Measurements from ENCODE around the gene IL23R.

The IL23R gene

DNA sequence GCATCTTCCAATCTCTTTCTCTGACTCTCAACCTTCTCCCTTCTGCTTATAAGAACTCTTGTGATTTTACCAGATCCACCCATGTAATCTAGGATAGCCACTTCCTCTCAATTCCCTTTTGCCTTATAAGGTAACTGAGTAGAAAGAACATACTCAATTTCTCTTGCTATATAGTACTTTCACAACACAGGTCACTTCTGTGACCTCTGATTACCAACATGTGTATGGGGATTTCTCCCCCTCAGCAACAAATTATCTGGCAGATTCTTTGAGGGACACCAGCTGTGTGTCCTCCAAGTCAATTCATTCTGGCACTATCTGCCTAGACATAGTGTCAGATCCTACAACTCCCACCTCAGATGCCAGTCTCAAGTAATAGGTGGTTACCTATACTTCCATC is 62.5 kb downstream of the IL23R start:
- Histone ChIP-seq H3K4me2 (ENCODE audit: low read length) (no peak overlapping the region), H3K27ac (ENCODE audit: low read length) (no peak overlapping the region), H3K9ac (ENCODE audit: low read length) (no peak overlapping the region), H3K36me3 (replicated peaks; ENCODE audit: low read depth, low read length) (no peaks in the 10 kb centered on the region), H3K4me1 (ENCODE audit: low read length) (no peaks in the 10 kb centered on the region), H3K4me3 (ENCODE audit: low read length) (no peak overlapping the region), H3K79me2 (ENCODE audit: low read length) (no peaks in the 10 kb centered on the region), H3K9me3 (ENCODE audit: insufficient read depth, low read length) (no peaks in the 10 kb centered on the region), H3K27me3 (ENCODE audit: low read depth, low read length) (no peaks in the 10 kb centered on the region), H4K20me1 (ENCODE audit: insufficient read depth, low read length) (no peaks in the 10 kb centered on the region), H2AFZ (ENCODE audit: low read depth, low read length) (no peak overlapping the region)
- TF ChIP-seq EZH2phosphoT487 (IDR thresholded peaks at IDR 0.05; ENCODE audit: low read depth), result no peak
- TF ChIP-seq, protein P1, sequence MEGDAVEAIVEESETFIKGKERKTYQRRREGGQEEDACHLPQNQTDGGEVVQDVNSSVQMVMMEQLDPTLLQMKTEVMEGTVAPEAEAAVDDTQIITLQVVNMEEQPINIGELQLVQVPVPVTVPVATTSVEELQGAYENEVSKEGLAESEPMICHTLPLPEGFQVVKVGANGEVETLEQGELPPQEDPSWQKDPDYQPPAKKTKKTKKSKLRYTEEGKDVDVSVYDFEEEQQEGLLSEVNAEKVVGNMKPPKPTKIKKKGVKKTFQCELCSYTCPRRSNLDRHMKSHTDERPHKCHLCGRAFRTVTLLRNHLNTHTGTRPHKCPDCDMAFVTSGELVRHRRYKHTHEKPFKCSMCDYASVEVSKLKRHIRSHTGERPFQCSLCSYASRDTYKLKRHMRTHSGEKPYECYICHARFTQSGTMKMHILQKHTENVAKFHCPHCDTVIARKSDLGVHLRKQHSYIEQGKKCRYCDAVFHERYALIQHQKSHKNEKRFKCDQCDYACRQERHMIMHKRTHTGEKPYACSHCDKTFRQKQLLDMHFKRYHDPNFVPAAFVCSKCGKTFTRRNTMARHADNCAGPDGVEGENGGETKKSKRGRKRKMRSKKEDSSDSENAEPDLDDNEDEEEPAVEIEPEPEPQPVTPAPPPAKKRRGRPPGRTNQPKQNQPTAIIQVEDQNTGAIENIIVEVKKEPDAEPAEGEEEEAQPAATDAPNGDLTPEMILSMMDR (IDR thresholded peaks at IDR 0.05; ENCODE audit: low read depth, low read length), result no peak

DNA sequence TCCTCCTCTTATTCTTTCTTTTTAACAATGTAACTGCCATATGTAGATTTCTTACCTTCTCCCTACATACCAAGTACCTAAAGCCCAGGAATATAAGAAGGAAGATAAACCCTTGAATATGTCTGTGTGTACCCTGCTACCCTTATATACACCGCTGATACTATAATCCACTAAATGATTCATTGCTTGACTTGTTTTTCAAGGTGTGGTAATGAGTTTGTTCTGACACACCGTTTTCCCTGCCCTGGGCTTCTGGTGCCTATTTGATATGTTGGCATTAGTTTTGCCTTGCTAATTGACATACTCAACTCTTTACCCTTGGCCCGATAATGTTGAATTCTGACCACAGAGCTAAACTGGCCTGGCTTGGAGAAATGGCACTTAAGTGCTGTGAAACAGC is 64.3 kb downstream of the IL23R start:
- 0 out of 2 replicates have a peak, but pooled peaks cover under 1% of the 10 kb centered on the region for H3K27me3 ChIP-seq (ENCODE audit: low read depth, low read length)
- no peaks in the 10 kb centered on the region for H3K9me3 ChIP-seq (ENCODE audit: insufficient read depth, low read length)
- TF ChIP-seq EZH2phosphoT487 (IDR thresholded peaks at IDR 0.05; ENCODE audit: low read depth), result no peak
- TF ChIP-seq, protein P1 (IDR thresholded peaks at IDR 0.05; ENCODE audit: low read depth, low read length), result no peak

DNA sequence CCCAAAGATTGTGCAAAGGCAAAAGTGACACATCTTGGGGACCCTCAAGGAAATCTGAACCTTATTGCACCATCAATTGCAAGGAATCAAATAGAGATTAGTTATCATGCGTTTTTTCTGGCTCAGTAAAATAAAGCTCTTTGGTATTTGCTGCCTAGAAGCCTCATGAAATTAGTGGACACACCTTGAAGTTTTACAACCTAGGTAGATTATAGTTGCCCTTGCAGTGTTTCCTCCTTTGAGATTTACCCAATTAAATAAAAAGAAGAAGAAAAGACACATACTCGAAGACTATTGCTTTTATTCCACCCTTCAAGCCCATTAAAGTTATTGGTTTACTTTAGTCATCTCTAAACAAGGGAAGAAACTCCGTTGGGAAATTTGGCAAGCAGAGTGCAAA is 70.0 kb downstream of the IL23R start:
- 0 out of 2 replicates have a peak, but pooled peaks cover 7% of the 10 kb centered on the region for H3K27me3 ChIP-seq (ENCODE audit: low read depth, low read length)
- no peaks in the 10 kb centered on the region for H3K9me3 ChIP-seq (ENCODE audit: insufficient read depth, low read length)
- no peak overlapping the region for H2AFZ ChIP-seq (ENCODE audit: low read depth, low read length)
- H3K4me2 ChIP-seq (ENCODE audit: low read length), result no peak overlapping the region
- H3K4me3 ChIP-seq (ENCODE audit: low read length), result no peak overlapping the region
- H3K9ac ChIP-seq (ENCODE audit: low read length), result no peak overlapping the region
- no peaks in the 10 kb centered on the region for H3K4me1 ChIP-seq (ENCODE audit: low read length)
- no peaks in the 10 kb centered on the region for H4K20me1 ChIP-seq (ENCODE audit: insufficient read depth, low read length)
- H3K79me2 ChIP-seq (ENCODE audit: low read length), result no peaks in the 10 kb centered on the region
- H3K36me3 ChIP-seq (replicated peaks; ENCODE audit: low read depth, low read length), result no peaks in the 10 kb centered on the region
- no peak overlapping the region for H3K27ac ChIP-seq (ENCODE audit: low read length)
- TF ChIP-seq, protein P1 (IDR thresholded peaks at IDR 0.05; ENCODE audit: low read depth, low read length), result no peak
- TF ChIP-seq EZH2phosphoT487 (IDR thresholded peaks at IDR 0.05; ENCODE audit: low read depth), result no peak

More for the DNA sequence above, 64.3 kb downstream of the IL23R start:
- no peak overlapping the region for H3K9ac ChIP-seq (ENCODE audit: low read length)
- H3K4me1 ChIP-seq (ENCODE audit: low read length), result no peaks in the 10 kb centered on the region
- H3K4me2 ChIP-seq (ENCODE audit: low read length), result no peak overlapping the region
- no peaks in the 10 kb centered on the region for H3K36me3 ChIP-seq (replicated peaks; ENCODE audit: low read depth, low read length)
- no peak overlapping the region for H3K4me3 ChIP-seq (ENCODE audit: low read length)
- no peak overlapping the region for H2AFZ ChIP-seq (ENCODE audit: low read depth, low read length)
- no peak overlapping the region for H3K27ac ChIP-seq (ENCODE audit: low read length)
- H3K79me2 ChIP-seq (ENCODE audit: low read length), result no peaks in the 10 kb centered on the region
- no peaks in the 10 kb centered on the region for H4K20me1 ChIP-seq (ENCODE audit: insufficient read depth, low read length)

DNA sequence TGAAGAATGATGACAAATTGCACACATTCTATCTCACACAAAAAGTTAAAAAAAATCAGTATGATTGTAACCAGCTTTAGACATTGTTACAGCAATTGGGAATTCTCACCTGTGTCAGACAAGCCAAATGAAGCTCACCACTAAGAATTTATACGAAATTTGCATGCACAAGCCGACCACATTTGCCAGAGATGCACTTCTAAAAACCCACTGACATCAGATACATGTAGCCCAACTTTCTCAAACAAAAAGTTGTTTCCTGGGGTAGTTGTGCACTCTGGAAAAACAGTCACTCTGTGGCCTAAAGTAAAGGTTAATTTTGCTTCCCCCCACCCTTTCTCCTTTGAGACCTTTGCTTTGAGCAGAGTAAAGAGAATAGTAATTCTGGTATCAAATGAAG is 73.5 kb downstream of the IL23R start:
- Histone ChIP-seq H3K9ac (ENCODE audit: low read length) (no peak overlapping the region), H3K4me1 (ENCODE audit: low read length) (no peaks in the 10 kb centered on the region), H3K79me2 (ENCODE audit: low read length) (no peaks in the 10 kb centered on the region), H3K36me3 (replicated peaks; ENCODE audit: low read depth, low read length) (no peaks in the 10 kb centered on the region), H4K20me1 (ENCODE audit: insufficient read depth, low read length) (no peaks in the 10 kb centered on the region), H3K27ac (ENCODE audit: low read length) (no peak overlapping the region), H3K4me3 (ENCODE audit: low read length) (no peak overlapping the region), H2AFZ (ENCODE audit: low read depth, low read length) (no peak overlapping the region), H3K27me3 (ENCODE audit: low read depth, low read length) (0 out of 2 replicates have a peak, but pooled peaks cover 7% of the 10 kb centered on the region), H3K9me3 (ENCODE audit: insufficient read depth, low read length) (no peaks in the 10 kb centered on the region), H3K4me2 (ENCODE audit: low read length) (no peak overlapping the region)
- TF ChIP-seq, protein P1 (IDR thresholded peaks at IDR 0.05; ENCODE audit: low read depth, low read length), result no peak
- no peak for TF ChIP-seq EZH2phosphoT487 (IDR thresholded peaks at IDR 0.05; ENCODE audit: low read depth)

Measured in OCI-LY3 (cell line).